Endothelial cell of umbilical vein (primary cell): Measurements from ENCODE around the gene SIRT4. TPM values are rescaled to one million over a fixed set of nuclear protein-coding genes. Genes with fewer than 3 reads are reported as not detected.
"Not testable (repeated sequence)": the region's sequence is repeated elsewhere in the genome, so short reads cannot be mapped to it uniquely, and the experiment has no call there.

Experiments
- Bru-seq: library from RNA; stranded (reverse); fragments of 400-500 nt; gene quantifications from one replicate; lab custom pipeline; 2021; lab: Mats Ljungman, UMichigan
- BruChase-seq, 2 experiments: library from RNA; stranded (reverse); fragments of 400-500 nt; gene quantifications; one replicate each; lab custom pipeline; 2021; lab: Mats Ljungman, UMichigan
- BruUV-seq: library from RNA; stranded (reverse); fragments of 400-500 nt; replicated peaks from 2 replicates; lab custom pipeline; 2021; lab: Mats Ljungman, UMichigan
- CTCF ChIA-PET: fragments of 300-600, 350-600 bp; sonication (Branson Sonifier 250); formaldehyde crosslinking; loops from one replicate; lab custom pipeline; 2021; ENCODE audit warnings: antibody characterized with exemption, inconsistent platforms; lab: Charles Lee
- POLR2A ChIA-PET: fragments of 300-600, 350-600 bp; sonication (Branson Sonifier 250); formaldehyde crosslinking; loops from one replicate; lab custom pipeline; 2021; ENCODE audit warnings: antibody characterized with exemption, inconsistent platforms; lab: Charles Lee
- DNase-seq: peaks from one replicate; pipeline ENCODE4 v3.0.0-alpha.2; 2011; ENCODE audit warnings: low read depth, low spot score
- FAIRE-seq: peaks from 2 replicates; lab custom pipeline; 2011; peaks lifted over from hg19 to GRCh38; lab: Jason Lieb, UNC
- H2AFZ ChIP-seq: 2 replicates; pipeline ENCODE4 v1.6.0; 2012; ENCODE audit warnings: low read depth, low read length, control low read depth, inconsistent platforms
- H3K27ac ChIP-seq: 2 replicates; pipeline ENCODE4 v1.5.1; 2011; ENCODE audit warnings: low read depth, mild to moderate bottlenecking, control low read depth, low read length, moderate library complexity; ENCODE audit not compliant: insufficient read depth
- H3K27me3 ChIP-seq, 2 experiments: 2 replicates each; pipeline versions ENCODE4 v1.6.0 to v1.6.1; 2011; ENCODE audit warnings: low read length in 2 of 2, mixed read lengths in 1 of 2; ENCODE audit not compliant: control insufficient read depth in 2 of 2, insufficient read depth in 2 of 2
- H3K36me3 ChIP-seq, 2 experiments: 2 replicates in 1 of 2; 3 replicates in 1 of 2; pipeline ENCODE4 v1.5.1; 2011; ENCODE audit warnings: low read length in 2 of 2, mild to moderate bottlenecking in 1 of 2, moderate library complexity in 1 of 2; ENCODE audit not compliant: control insufficient read depth in 2 of 2, insufficient read depth in 2 of 2; ENCODE audit errors: extremely low read depth in 1 of 2
- H3K4me1 ChIP-seq: 3 replicates; pipeline ENCODE4 v1.5.1; 2011; ENCODE audit warnings: mild to moderate bottlenecking, low read length; ENCODE audit not compliant: control insufficient read depth, insufficient read depth; ENCODE audit errors: extremely low read depth
- H3K4me2 ChIP-seq: 2 replicates; pipeline ENCODE4 v1.6.1; 2011; ENCODE audit warnings: low read length, control low read depth, mixed read lengths; ENCODE audit not compliant: insufficient read depth
- H3K4me3 ChIP-seq, 3 experiments: fragments of 200-600 bp in 1 of 3; sonication (generic), shearing (Covaris generic) in 1 of 3; replicated peaks in 1 of 3; 2 replicates each; pipeline ENCODE4 v1.5.1; 2011 to 2016; ENCODE audit warnings: control low read depth in 3 of 3, low read length in 3 of 3, mild to moderate bottlenecking in 2 of 3, inconsistent platforms in 1 of 3, low read depth in 1 of 3, moderate library complexity in 1 of 3; ENCODE audit not compliant: insufficient read depth in 1 of 3
- H3K79me2 ChIP-seq: 2 replicates; pipeline ENCODE4 v1.6.0; 2012; ENCODE audit warnings: low read length, inconsistent platforms; ENCODE audit not compliant: control insufficient read depth, insufficient read depth
- H3K9ac ChIP-seq: replicated peaks from 2 replicates; pipeline ENCODE3; 2011; ENCODE audit warnings: low read length, control low read depth; ENCODE audit not compliant: insufficient read depth; ENCODE audit errors: extremely low read depth
- H3K9me1 ChIP-seq: replicated peaks from 3 replicates; pipeline ENCODE4 v1.6.0; 2011; ENCODE audit warnings: mild to moderate bottlenecking, low read length; ENCODE audit not compliant: control insufficient read depth, insufficient read depth; ENCODE audit errors: extremely low read depth
- H3K9me3 ChIP-seq: replicated peaks from 2 replicates; pipeline ENCODE4 v1.5.1; 2012; ENCODE audit warnings: low read length, inconsistent platforms; ENCODE audit not compliant: control insufficient read depth, insufficient read depth
- H4K20me1 ChIP-seq: replicated peaks from 2 replicates; pipeline ENCODE3; 2011; ENCODE audit warnings: mild to moderate bottlenecking, low read length; ENCODE audit not compliant: control insufficient read depth, insufficient read depth; ENCODE audit errors: extremely low read depth
- EZH2 ChIP-seq: IDR thresholded peaks from 2 replicates; pipeline ENCODE4 v1.6.1; 2012; ENCODE audit warnings: borderline replicate concordance, low read depth, mild to moderate bottlenecking, moderate library complexity, low read length, inconsistent platforms; ENCODE audit not compliant: severe bottlenecking
- FOS ChIP-seq: IDR thresholded peaks from 2 replicates; pipeline ENCODE4 v1.6.1; 2011; ENCODE audit warnings: mild to moderate bottlenecking, low read length, moderate library complexity, borderline replicate concordance; ENCODE audit not compliant: insufficient read depth
- GATA2 ChIP-seq: IDR thresholded peaks from 2 replicates; pipeline ENCODE4 v1.7.0; 2011; ENCODE audit warnings: low read depth, mild to moderate bottlenecking, moderate library complexity, mixed read lengths, low read length; ENCODE audit not compliant: insufficient read length, insufficient read depth
- JUN ChIP-seq: IDR thresholded peaks from 2 replicates; pipeline ENCODE4 v1.6.1; 2011; ENCODE audit warnings: borderline replicate concordance, low read depth; ENCODE audit not compliant: insufficient read length, insufficient read depth
- MYC ChIP-seq: IDR thresholded peaks from one replicate; pipeline ENCODE4 v1.6.1; 2011; ENCODE audit warnings: mild to moderate bottlenecking, low read depth, low read length
- POLR2A ChIP-seq: IDR thresholded peaks from 2 replicates; pipeline ENCODE4 v1.6.1; 2012; ENCODE audit warnings: low read depth, mild to moderate bottlenecking, control low read depth, low read length
- POLR2AphosphoS5 ChIP-seq: IDR thresholded peaks from 2 replicates; pipeline ENCODE4 v1.6.1; 2012; ENCODE audit warnings: low read depth, mild to moderate bottlenecking, control low read depth, low read length, moderate library complexity; ENCODE audit not compliant: insufficient read depth
- dilution Hi-C: fragments of 300-500 bp; cut with MboI; formaldehyde crosslinking; loops from one replicate; pipeline ENCODE4 v1.15.0; 2019; ENCODE audit warnings: low sequenced_read_pairs; ENCODE audit not compliant: extremely low pct_ligation_motif_present
- intact Hi-C: fragments of 100-400 bp; cut with micrococcal nuclease; formaldehyde crosslinking; loops from one replicate; pipeline ENCODE4 v1.10.0; 2022
- long read RNA-seq: library from polyadenylated mRNA; stranded (forward); transcript quantifications from one replicate; pipeline ENCODE4 v2.0.0, GENCODE V29; 2021
- polyA minus RNA-seq, 3 experiments: library from RNA; depleted of rRNA, polyadenylated mRNA; stranded (reverse); fragments of >200 nt; gene quantifications; 1 replicate in 1 of 3; 2 replicates in 2 of 3; pipeline ENCODE4 v1.2.3, GENCODE V29; 2011
- polyA plus RNA-seq, 4 experiments: library from polyadenylated mRNA; depleted of rRNA in 3 of 4; stranded (reverse) in 3 of 4; unstranded in 1 of 4; fragments of >200 nt; gene quantifications; 2 replicates each; pipeline versions ENCODE4 v1.2.1 to v1.2.3, GENCODE V29; 2011 to 2012; ENCODE audit warnings: missing spikeins in 1 of 4
- total RNA-seq: library from RNA; stranded (reverse); gene quantifications from 2 replicates; pipeline ENCODE4 v1.2.3, GENCODE V29; 2021
- TF ChIP-seq, protein P1 (sequence below): IDR thresholded peaks from 2 replicates; pipeline ENCODE4 v1.6.1; 2011; ENCODE audit not compliant: insufficient read depth, insufficient read length
- TF ChIP-seq, protein P2 (sequence below), 2 donors: IDR thresholded peaks; 1 replicate in 1 of 2; 2 replicates in 1 of 2; pipeline ENCODE4 v1.5.1; 2011; ENCODE audit warnings: low read length in 2 of 2, mild to moderate bottlenecking in 2 of 2, moderate library complexity in 2 of 2, control low read depth in 1 of 2, inconsistent platforms in 1 of 2, low read depth in 1 of 2; ENCODE audit not compliant: insufficient read depth in 1 of 2; ENCODE audit errors: extremely low read depth in 1 of 2

The SIRT4 gene, protein sequence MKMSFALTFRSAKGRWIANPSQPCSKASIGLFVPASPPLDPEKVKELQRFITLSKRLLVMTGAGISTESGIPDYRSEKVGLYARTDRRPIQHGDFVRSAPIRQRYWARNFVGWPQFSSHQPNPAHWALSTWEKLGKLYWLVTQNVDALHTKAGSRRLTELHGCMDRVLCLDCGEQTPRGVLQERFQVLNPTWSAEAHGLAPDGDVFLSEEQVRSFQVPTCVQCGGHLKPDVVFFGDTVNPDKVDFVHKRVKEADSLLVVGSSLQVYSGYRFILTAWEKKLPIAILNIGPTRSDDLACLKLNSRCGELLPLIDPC
- total RNA-seq: 1.2 and 1.4 TPM in 2 replicates
- 0.76 and 0.79 TPM in 2 replicates for polyA plus RNA-seq
- 0.86 and 0.96 TPM in 2 replicates for polyA plus RNA-seq (2011; cell fraction: cytosol; rRNA removed)
- polyA plus RNA-seq (2011; cell fraction: nucleus; rRNA removed): 0.76 and 0.83 TPM in 2 replicates
- 0.90 and 1.1 TPM in 2 replicates for polyA plus RNA-seq (2012)
- 1.6 and 1.9 TPM in 2 replicates for polyA minus RNA-seq
- 1.5 TPM for polyA minus RNA-seq (2011; cell fraction: cytosol; rRNA and poly(A)+ RNA removed)
- polyA minus RNA-seq (2011; cell fraction: nucleus; rRNA and poly(A)+ RNA removed): 0.34 and 0.87 TPM in 2 replicates
- Bru-seq, nascent RNA: percentile 29 among the genes with signal in this experiment
- BruChase-seq, experiment 1, labeled RNA remaining after a 6-hour chase: percentile 17 among the genes with signal in this experiment
- BruChase-seq, experiment 2, labeled RNA remaining after a 2-hour chase: percentile 27 among the genes with signal in this experiment
- long read RNA-seq, partial matches to known transcripts: 0 of 2 reads
- long read RNA-seq, other reads (novel, unspliced or antisense): 2 of 2 reads

DNA sequence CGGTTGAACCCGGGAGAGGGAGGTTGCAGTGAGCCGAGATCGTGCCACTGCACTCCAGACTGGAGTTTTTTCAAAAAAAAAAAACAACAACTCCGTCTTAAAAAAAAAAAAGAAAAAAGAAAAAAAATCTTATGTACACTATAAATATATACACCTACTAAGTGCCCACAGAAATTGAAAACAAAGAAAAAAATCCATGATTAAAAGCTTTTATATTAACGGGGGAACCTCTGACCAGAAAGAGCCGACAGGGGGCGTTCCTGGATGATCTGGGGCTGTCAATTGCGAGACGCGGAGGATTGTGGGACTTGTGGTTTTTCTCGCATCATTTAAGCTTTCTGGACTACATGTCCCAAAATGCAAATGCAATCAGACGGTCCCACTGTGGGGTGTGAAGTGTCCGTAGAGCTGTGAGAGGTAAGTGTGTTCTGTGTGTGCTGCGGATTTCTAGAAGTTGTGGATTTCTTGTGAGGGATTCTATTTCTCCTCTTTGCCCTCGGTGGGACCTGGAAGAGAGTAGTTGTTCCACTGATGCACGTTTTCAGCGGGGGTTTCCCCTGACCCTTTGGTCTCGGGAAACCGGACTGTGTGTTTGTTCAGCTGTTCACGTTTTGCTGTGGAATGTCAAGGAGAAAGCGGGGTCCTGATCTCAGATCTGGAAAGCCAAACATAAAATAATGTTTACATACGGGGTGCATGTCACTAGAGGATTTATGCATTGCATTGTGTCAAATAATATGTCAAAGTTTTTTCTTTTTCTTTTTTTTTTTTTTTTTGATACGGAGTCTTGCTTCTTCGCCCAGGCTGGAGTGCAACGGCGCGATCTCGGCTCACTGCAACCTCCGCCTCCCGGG, at the start of gene SIRT4:
TSS of gene SIRT4 (plus strand) at position 360 of the 854 bp plus-strand sequence. CDS start 1,241 bp downstream, outside the sequence.
- DNase-seq: peak; percentile 98
- Histone ChIP-seq H3K4me2 (peak within 1 kb of the TSS; percentile 78), H3K9ac (peak within 1 kb of the TSS; percentile 76), H3K27ac (peak within 1 kb of the TSS; percentile 77), H3K27me3 (no peaks in the 10 kb centered on the region), H2AFZ (peak within 1 kb of the TSS; percentile 79), H3K36me3 (no peaks in the 10 kb centered on the region), H3K9me3 (no peaks in the 10 kb centered on the region), H3K4me3 (peak within 1 kb of the TSS; percentile 16 to 62 (median 27)), H4K20me1 (no peaks in the 10 kb centered on the region), H3K79me2 (no peaks in the 10 kb centered on the region), H3K9me1 (no peaks in the 10 kb centered on the region), H3K4me1 (no peaks in the 10 kb centered on the region)
- dilution Hi-C loops (no loop called here), intact Hi-C loops (loop anchor here (1.0 kb wide), 3 partner anchors 9 to 23 kb away; partner anchors contain the start of gene RNU4-1)
- peak; percentile 99 for FAIRE-seq
- TF ChIP-seq POLR2A: peak; percentile 33
- peak; percentile 63 for TF ChIP-seq POLR2AphosphoS5
- TF ChIP-seq EZH2: no peak
- TF ChIP-seq, protein P1, sequence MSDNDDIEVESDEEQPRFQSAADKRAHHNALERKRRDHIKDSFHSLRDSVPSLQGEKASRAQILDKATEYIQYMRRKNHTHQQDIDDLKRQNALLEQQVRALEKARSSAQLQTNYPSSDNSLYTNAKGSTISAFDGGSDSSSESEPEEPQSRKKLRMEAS: no peak
- TF ChIP-seq JUN: no peak
- no peak for TF ChIP-seq MYC
- TF ChIP-seq, protein P2, sequence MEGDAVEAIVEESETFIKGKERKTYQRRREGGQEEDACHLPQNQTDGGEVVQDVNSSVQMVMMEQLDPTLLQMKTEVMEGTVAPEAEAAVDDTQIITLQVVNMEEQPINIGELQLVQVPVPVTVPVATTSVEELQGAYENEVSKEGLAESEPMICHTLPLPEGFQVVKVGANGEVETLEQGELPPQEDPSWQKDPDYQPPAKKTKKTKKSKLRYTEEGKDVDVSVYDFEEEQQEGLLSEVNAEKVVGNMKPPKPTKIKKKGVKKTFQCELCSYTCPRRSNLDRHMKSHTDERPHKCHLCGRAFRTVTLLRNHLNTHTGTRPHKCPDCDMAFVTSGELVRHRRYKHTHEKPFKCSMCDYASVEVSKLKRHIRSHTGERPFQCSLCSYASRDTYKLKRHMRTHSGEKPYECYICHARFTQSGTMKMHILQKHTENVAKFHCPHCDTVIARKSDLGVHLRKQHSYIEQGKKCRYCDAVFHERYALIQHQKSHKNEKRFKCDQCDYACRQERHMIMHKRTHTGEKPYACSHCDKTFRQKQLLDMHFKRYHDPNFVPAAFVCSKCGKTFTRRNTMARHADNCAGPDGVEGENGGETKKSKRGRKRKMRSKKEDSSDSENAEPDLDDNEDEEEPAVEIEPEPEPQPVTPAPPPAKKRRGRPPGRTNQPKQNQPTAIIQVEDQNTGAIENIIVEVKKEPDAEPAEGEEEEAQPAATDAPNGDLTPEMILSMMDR (IDR thresholded peaks at IDR 0.05; ENCODE audit: extremely low read depth in 1 of 2, insufficient read depth in 1 of 2, low read depth in 1 of 2, low read length in 2 of 2): peak; percentile 66 to 89
- TF ChIP-seq FOS: no peak
- TF ChIP-seq GATA2: no peak
- CTCF ChIA-PET: interaction anchor here (0.7 to 2.8 kb wide), 26 partner anchors 8 to 161 kb away, joined by 3 to 72 read pairs (median 5); partner anchors contain the start of genes PLA2G1B, PXN, RNU4-1 and RNU4-2
- POLR2A ChIA-PET: interaction anchor here (0.7 to 3.1 kb wide), 6 partner anchors 10 to 101 kb away, joined by 5 to 91 read pairs (median 6); partner anchors contain the start of genes RNU4-1, RNU4-2 and RPLP0
- BruUV-seq: no TSS peak

DNA sequence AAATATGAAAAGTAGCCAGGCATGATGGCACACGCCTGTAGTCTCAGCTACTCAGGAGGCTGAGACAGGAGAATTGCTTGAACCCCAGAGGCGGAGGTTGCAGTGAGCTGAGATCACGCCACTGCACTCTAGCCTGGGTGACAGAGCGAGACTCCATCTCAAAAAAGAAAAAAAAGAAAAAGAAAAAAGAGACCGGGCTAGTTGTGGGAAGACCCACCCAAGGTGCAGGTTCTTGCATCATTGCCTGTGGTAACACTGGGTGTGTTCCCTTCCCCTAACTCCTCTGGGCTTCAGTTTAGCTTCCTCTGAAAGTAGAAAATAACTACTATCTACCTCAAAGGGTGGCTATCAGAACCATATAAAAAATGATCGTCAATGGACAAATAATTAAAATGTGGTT, 48.8 kb upstream of the SIRT4 start:
- dilution Hi-C loops, H4K20me1 ChIP-seq: not testable (repeated sequence)
- peaks cover 68% of the 10 kb centered on the region for H3K4me1 ChIP-seq

More for the DNA sequence above, 48.8 kb upstream of the SIRT4 start:
- H3K9ac ChIP-seq, H3K9me1 ChIP-seq, H3K9me3 ChIP-seq, H3K4me3 ChIP-seq, intact Hi-C loops, POLR2A ChIA-PET, H3K4me2 ChIP-seq, H3K36me3 ChIP-seq, BruUV-seq, FAIRE-seq, H3K27me3 ChIP-seq, H2AFZ ChIP-seq, DNase-seq: not testable (repeated sequence)
- peaks cover 87% of the 10 kb centered on the region for H3K79me2 ChIP-seq
- CTCF ChIA-PET: interaction anchor here (24.5 to 33.5 kb wide), 3 partner anchors 4 to 25 kb away, joined by 906 to 1402 read pairs (median 906); partner anchors contain the start of gene PXN
- H3K27ac ChIP-seq: peak overlapping the region; percentile 29
